Hindlimb muscle (tissue), 1 donor: ENCODE results near the gene LYRM1. TPM values are rescaled to one million over a fixed set of nuclear protein-coding genes. Genes with fewer than 3 reads are reported as not detected.

Experiments
- polyA plus RNA-seq: library from polyadenylated mRNA; unstranded; fragments of 120-200 nt; gene quantifications from one replicate; pipeline ENCODE4 v1.2.1, GENCODE V29; 2013; ENCODE audit not compliant: insufficient read length

LYRM1 gene
- polyA plus RNA-seq, 1 donor: 18.5 TPM

Other genes with a start within 250 kb of the LYRM1 start
- 0.10 TPM for gene ACSM1, start 203.1 kb upstream of the LYRM1 start, polyA plus RNA-seq
- gene THUMPD1, start 159.0 kb upstream of the LYRM1 start, polyA plus RNA-seq: 28.9 TPM
- 3.6 TPM for gene ACSM3, start 136.8 kb upstream of the LYRM1 start, polyA plus RNA-seq
- gene ERI2, start 94.3 kb upstream of the LYRM1 start, polyA plus RNA-seq: 18.2 TPM
- 4.3 TPM for gene REXO5, start 94.2 kb upstream of the LYRM1 start, polyA plus RNA-seq
- gene DCUN1D3, start 413 bp upstream of the LYRM1 start, polyA plus RNA-seq: 5.2 TPM